ENCODE results near the gene PIGX.
"Not testable (repeated sequence)": the region's sequence is repeated elsewhere in the genome, so short reads cannot be mapped to it uniquely, and the experiment has no call there.

PIGX gene

DNA sequence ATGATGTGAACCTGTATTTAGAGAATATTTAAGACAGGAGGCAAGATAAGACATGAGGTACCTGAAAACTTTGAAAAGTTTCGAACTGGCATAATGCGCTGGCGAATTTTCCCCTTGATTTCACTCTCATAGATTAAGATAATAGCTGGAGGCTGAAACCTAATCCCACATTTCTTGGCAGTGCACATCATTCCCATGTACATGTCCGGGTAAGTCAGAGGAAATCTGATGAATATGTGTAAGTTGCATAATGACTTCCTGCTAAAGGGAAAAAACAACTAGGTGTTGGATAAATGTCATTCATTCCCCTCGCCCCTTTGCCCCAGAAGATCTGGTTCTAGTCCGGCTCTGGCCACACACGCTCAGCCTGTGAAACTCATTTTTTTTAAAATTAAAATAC is 3.7 kb upstream of the PIGX start:
- no peaks in the 10 kb centered on the region for H3K9me3 ChIP-seq (replicated peaks in 1 of 11)
- H3K4me1 ChIP-seq = peaks cover 16 to 48% (median 22%) of the 10 kb centered on the region in 10 experiments
- H3K4me3 ChIP-seq = no peak overlapping the region
- H4K20me1 ChIP-seq = peaks cover 0 to 3% (median 0%) of the 10 kb centered on the region in 11 experiments; a peak in 2 of 22 replicates
- H3K4me2 ChIP-seq = no peak overlapping the region
- H3K36me3 ChIP-seq = peaks cover 0 to 17% (median 0%) of the 10 kb centered on the region in 11 experiments; a peak in 2 of 22 replicates
- H3K27ac ChIP-seq = no peak overlapping the region
- no peak overlapping the region for H3K9ac ChIP-seq
- no peak for TF ChIP-seq Cebpa-rat (IDR thresholded peaks at IDR 0.05)
- no peaks in the 10 kb centered on the region for H3K27me3 ChIP-seq

DNA sequence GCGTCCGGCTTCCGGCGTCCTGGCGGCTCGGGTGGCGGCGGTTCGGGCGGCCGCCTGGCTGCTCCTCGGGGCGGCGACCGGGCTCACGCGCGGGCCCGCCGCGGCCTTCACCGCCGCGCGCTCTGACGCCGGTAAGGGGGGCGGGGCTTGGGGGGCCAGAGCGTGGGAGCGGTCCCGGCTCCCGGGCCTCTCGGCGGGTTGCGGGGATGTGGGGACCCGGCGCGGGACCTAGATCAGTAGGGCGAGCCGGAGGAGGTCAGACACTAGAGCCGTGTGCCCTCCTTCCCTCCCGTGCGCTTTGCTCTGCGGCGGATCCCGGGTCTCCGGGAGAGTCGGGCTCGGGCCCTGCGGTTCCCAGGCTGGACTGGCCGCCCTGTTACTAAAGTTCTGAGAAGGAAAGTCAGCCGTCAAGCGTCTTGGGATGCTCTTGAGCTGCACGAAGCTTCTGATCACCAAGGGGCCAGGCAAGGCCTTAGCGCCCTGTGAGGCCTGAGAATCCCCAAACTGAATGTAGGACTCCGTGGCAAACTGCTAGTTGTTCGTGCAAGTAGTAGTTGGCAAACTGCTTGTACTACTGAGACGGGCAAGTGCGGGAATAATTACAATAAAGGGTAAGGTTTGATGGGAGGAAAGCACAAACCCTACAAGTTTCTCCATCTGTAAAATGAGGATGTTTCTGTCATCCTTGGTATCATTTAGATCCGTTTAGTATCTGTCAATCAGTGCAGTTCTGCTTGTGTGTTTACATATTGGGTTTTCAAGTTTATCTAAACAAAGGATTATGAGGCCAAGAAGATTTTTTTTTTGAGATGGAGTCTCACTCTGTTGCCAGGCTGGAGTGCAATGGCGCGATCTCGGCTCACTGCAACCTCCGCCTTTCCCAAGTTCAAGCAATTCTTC is 587 bp downstream of the PIGX start:
- Histone ChIP-seq H3K4me1 (peaks cover 21 to 51% (median 27%) of the 10 kb centered on the region in 10 experiments), H3K27ac (peak overlapping the region; percentile 69 to 92 (median 87); a peak in 21 of 22 replicates), H3K36me3 (peaks cover under 1 to 16% (median 5%) of the 10 kb centered on the region in 11 experiments; a peak in 11 of 22 replicates), H4K20me1 (peaks cover 0 to 7% (median 0%) of the 10 kb centered on the region in 11 experiments; a peak in 2 of 22 replicates), H3K9ac (peak overlapping the region; percentile 83 to 94 (median 89)), H3K9me3 (replicated peaks in 1 of 11) (no peaks in the 10 kb centered on the region), H3K27me3 (no peaks in the 10 kb centered on the region), H3K4me3 (peak overlapping the region; percentile 79 to 92 (median 82)), H3K4me2 (peak overlapping the region; percentile 73 to 95 (median 85))
- TF ChIP-seq Cebpa-rat (IDR thresholded peaks at IDR 0.05) = no peak

DNA sequence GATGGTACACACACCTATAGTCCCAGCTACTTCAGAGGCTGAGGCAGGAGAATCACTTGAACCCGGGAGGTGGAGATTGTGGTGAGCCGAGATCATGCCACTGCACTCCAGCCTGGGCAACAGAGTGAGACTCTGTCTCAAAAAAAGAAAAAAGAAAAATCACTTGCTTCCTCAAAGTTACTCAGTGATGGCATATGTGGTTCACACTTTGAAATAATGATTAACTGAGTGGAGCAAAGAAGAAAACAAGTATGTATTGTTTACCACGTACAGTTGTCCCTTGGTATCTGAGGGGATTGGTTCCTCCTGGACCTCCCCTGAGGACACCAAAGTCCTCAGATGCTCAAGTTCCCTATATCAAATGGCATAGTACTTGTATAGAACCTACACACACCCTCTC is 5.0 kb downstream of the PIGX start:
- not testable (repeated sequence) for H3K4me2 ChIP-seq, H3K27ac ChIP-seq, H3K4me3 ChIP-seq, H3K27me3 ChIP-seq, H3K9ac ChIP-seq, H4K20me1 ChIP-seq
- Histone ChIP-seq H3K4me1 (peaks cover 10 to 25% (median 13%) of the 10 kb centered on the region in 10 experiments), H3K9me3 (replicated peaks in 1 of 11) (peaks cover 21 to 35% (median 26%) of the 10 kb centered on the region in 11 experiments), H3K36me3 (peaks cover 31 to 54% (median 44%) of the 10 kb centered on the region in 11 experiments)

DNA sequence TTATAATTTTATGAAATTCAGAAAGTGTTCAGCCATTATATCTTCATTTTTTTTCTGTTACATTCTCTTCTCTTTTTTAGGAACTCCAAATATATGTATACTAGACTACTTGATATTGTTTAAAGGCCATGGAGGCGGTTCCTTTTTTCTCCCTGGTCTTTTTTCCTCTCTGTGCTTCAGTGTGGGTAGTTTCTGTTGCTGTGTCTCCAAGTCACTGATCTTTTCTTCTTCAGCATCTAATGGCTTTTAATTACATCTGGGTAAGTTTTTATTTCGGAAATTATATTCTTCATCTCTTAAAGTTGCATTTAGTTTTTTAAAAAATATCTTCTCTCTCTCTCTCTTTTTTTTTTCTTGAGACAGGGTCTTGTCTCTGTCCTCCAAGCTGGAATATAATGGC is 8.9 kb downstream of the PIGX start:
- H3K4me1 ChIP-seq = no peaks in the 10 kb centered on the region
- H3K36me3 ChIP-seq = peaks cover 63 to 93% (median 76%) of the 10 kb centered on the region in 11 experiments
- H4K20me1 ChIP-seq = 0 out of 22 replicates have a peak, but pooled peaks cover 0 to 7% (median 0%) of the 10 kb centered on the region in 11 experiments
- H3K9me3 ChIP-seq (replicated peaks in 1 of 11) = peaks cover 21 to 35% (median 26%) of the 10 kb centered on the region in 11 experiments
- TF ChIP-seq Cebpa-rat (IDR thresholded peaks at IDR 0.05) = no peak
- no peak overlapping the region for H3K27ac ChIP-seq
- no peak overlapping the region for H3K9ac ChIP-seq
- H3K27me3 ChIP-seq = no peaks in the 10 kb centered on the region
- H3K4me2 ChIP-seq = no peak overlapping the region
- H3K4me3 ChIP-seq = no peak overlapping the region

DNA sequence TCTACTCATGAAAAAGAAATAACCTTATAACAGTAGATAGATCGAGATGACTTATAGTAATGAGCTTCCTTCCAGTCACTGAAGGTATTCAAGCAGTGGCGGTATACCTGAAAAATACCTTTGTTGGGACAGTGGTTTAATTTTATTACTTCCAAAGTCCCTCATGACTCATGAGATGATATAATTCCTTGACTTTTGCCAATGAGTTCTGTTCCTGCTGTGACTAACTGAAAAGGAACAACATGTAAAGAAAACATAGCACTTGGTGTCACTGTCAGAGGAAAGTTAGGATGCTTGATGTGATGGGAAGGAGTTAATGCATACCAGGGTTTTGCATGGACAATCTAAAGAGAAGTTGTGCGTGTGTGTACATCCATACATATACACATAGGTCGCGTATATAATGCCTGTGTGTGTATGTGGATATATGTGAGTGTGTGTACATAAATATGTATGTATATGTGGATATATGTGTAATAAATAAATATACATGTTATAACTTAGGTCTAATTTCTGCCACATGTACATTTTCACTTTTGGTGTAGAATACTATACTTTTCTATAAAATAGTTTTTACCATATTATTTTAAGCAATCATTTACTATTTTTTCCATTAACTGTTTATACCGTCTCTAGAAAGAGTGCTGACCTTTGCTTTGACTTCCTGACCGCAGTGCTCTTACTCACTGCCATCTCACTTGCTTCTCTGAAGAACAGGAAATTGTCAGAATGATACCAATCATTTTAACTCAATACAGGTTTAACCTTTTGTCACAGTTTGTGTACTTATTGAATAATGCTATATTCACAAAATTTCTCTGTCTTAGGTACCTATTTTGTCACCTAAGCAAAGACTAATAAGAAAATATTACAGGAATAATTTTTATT is 14.9 kb downstream of the PIGX start:
- no peak for TF ChIP-seq Cebpa-rat (IDR thresholded peaks at IDR 0.05)
- H4K20me1 ChIP-seq = 0 out of 22 replicates have a peak, but pooled peaks cover 0 to 7% (median 0%) of the 10 kb centered on the region in 11 experiments
- H3K9me3 ChIP-seq (replicated peaks in 1 of 11) = no peaks in the 10 kb centered on the region
- peaks cover 56 to 89% (median 74%) of the 10 kb centered on the region in 11 experiments for H3K36me3 ChIP-seq
- H3K9ac ChIP-seq = no peak overlapping the region
- peaks cover 0 to 13% (median 0%) of the 10 kb centered on the region in 10 experiments; a peak in 2 of 20 replicates for H3K4me1 ChIP-seq
- no peak overlapping the region for H3K27ac ChIP-seq
- no peaks in the 10 kb centered on the region for H3K27me3 ChIP-seq
- no peak overlapping the region for H3K4me3 ChIP-seq
- no peak overlapping the region for H3K4me2 ChIP-seq

DNA sequence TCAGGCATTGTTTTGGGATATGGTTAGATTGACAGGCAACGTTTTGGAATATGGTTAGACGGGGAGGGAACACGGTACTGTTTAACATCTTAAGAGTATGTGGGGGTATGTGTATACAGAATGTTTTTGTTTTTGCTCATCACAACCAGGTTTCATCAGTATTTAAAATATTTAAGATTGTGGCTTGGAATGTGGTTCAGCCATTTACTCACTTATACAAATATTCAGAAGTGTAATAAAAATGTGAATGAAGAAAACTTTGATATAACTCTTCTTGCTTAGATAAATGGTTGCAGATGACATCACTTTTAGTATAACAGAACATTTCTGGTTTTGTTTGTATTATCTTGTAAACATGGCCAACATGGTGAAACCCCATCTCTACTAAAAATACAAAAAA is 23.6 kb downstream of the PIGX start:
- TF ChIP-seq Cebpa-rat (IDR thresholded peaks at IDR 0.05) = no peak
- peaks cover 0 to 11% (median 6%) of the 10 kb centered on the region in 10 experiments; a peak in 11 of 20 replicates for H3K4me1 ChIP-seq
- H3K4me2 ChIP-seq = no peak overlapping the region
- no peak overlapping the region for H3K27ac ChIP-seq
- H3K9me3 ChIP-seq (replicated peaks in 1 of 11) = peaks cover 0 to 8% (median 0%) of the 10 kb centered on the region in 11 experiments; a peak in 7 of 22 replicates
- peaks cover 0 to 8% (median 2%) of the 10 kb centered on the region in 11 experiments; a peak in 9 of 22 replicates for H4K20me1 ChIP-seq
- no peak overlapping the region for H3K4me3 ChIP-seq
- no peaks in the 10 kb centered on the region for H3K27me3 ChIP-seq
- no peak overlapping the region for H3K9ac ChIP-seq
- H3K36me3 ChIP-seq = peaks cover 20 to 62% (median 40%) of the 10 kb centered on the region in 11 experiments

DNA sequence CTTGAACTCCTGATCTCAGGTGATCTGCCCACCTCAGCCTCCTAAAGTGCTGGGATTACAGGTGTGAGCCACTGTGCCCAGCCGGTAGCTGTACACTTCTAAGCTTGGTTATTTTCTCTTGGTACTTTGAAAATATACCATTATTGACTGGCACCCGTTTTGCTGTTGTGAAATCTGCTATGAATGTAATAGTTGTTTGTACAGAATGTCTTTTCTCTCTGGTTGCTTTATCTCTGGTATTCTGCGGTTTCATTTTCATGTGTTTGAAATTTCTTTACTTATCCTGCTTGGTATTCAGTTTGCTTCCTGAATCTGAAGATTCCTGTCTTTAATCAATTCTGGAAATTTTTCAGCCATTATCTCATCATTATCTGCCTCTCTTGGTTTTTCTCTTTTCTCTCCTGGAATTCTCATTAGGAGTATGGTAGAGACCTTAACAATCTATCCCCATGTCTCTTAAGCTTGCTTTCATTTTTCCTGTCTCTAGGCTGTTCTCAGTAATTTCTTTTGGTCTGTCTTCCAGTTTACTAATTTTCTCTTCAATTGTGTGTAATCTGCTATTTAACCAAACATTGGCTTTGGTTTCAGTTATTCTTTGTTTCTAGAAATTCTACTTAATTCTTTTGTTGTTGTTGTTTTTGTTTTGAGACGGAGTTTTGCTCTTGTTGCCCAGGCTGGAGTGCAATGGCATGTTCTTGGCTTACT is 24.6 kb downstream of the PIGX start:
- Histone ChIP-seq H3K27ac (no peak overlapping the region), H4K20me1 (peaks cover 8 to 19% (median 13%) of the 10 kb centered on the region in 11 experiments; a peak in 21 of 22 replicates), H3K9me3 (replicated peaks in 1 of 11) (peaks cover 0 to 8% (median 0%) of the 10 kb centered on the region in 11 experiments; a peak in 7 of 22 replicates), H3K27me3 (no peaks in the 10 kb centered on the region), H3K4me3 (no peak overlapping the region), H3K4me1 (peaks cover 4 to 14% (median 10%) of the 10 kb centered on the region in 10 experiments), H3K4me2 (no peak overlapping the region), H3K9ac (no peak overlapping the region), H3K36me3 (peaks cover 20 to 51% (median 33%) of the 10 kb centered on the region in 11 experiments)
- TF ChIP-seq Cebpa-rat (IDR thresholded peaks at IDR 0.05) = no peak

DNA sequence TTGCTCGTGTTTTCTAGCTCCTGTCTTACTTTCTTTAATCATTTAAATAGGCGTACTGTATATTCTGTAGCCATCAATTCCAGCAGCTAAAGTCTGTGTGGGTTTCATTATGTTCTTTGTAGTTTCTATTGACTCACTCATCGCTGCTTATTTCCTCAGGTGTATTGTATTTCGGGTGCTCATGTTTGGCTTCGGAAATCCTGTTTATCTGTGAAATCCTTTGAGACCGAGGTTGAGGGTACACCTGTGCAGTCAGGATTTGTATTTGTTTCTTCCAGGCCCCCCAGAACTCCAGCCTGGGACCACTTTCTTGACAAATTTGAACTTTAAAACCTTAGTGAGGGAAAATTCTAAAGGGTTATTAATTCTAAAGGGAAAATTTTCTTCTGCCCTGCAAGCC is 25.5 kb downstream of the PIGX start:
- Histone ChIP-seq H3K4me3 (no peak overlapping the region), H3K27ac (no peak overlapping the region), H3K36me3 (peaks cover 19 to 53% (median 33%) of the 10 kb centered on the region in 11 experiments), H3K4me2 (no peak overlapping the region), H3K9me3 (replicated peaks in 1 of 11) (peaks cover 0 to 8% (median 2%) of the 10 kb centered on the region in 11 experiments; a peak in 9 of 22 replicates), H3K27me3 (no peaks in the 10 kb centered on the region), H3K4me1 (peaks cover 9 to 22% (median 16%) of the 10 kb centered on the region in 10 experiments), H4K20me1 (peaks cover 16 to 27% (median 21%) of the 10 kb centered on the region in 11 experiments), H3K9ac (no peak overlapping the region)
- TF ChIP-seq Cebpa-rat (IDR thresholded peaks at IDR 0.05) = no peak

Data from BLaER1 treated with 17β-estradiol and CSF1 and Interleukin-3, amounts not matched to agents 10 nM and 100 nM (cell line).